VCaP (cell line): ENCODE measurements around the gene ST8SIA1.

Experiments
- H3K27ac ChIP-seq: fragments of 450-650 bp; 2 replicates; pipeline ENCODE4 v1.5.1; 2017
- CTCF ChIP-seq: fragments of 450-650 bp; conservative IDR thresholded peaks from 2 replicates; pipeline ENCODE4 v1.5.1; 2017; ENCODE audit warnings: mild to moderate bottlenecking, moderate library complexity

Gene ST8SIA1, protein sequence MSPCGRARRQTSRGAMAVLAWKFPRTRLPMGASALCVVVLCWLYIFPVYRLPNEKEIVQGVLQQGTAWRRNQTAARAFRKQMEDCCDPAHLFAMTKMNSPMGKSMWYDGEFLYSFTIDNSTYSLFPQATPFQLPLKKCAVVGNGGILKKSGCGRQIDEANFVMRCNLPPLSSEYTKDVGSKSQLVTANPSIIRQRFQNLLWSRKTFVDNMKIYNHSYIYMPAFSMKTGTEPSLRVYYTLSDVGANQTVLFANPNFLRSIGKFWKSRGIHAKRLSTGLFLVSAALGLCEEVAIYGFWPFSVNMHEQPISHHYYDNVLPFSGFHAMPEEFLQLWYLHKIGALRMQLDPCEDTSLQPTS

GRCh38 chr12:22334410-22335100 is at the start of gene ST8SIA1:
Gene ST8SIA1 (minus strand): TSS chr12:22334707. CDS start chr12:22334232, 475 bp downstream.
- no peak for TF ChIP-seq CTCF
- H3K27ac ChIP-seq: peak within 1 kb of the TSS; percentile 21; the same call in 1 of the 2 replicates

GRCh38 chr12:22380031-22380430 is 45.5 kb upstream of the ST8SIA1 start:
- no peak for TF ChIP-seq CTCF
- H3K27ac ChIP-seq: no peak overlapping the region

DNA sequence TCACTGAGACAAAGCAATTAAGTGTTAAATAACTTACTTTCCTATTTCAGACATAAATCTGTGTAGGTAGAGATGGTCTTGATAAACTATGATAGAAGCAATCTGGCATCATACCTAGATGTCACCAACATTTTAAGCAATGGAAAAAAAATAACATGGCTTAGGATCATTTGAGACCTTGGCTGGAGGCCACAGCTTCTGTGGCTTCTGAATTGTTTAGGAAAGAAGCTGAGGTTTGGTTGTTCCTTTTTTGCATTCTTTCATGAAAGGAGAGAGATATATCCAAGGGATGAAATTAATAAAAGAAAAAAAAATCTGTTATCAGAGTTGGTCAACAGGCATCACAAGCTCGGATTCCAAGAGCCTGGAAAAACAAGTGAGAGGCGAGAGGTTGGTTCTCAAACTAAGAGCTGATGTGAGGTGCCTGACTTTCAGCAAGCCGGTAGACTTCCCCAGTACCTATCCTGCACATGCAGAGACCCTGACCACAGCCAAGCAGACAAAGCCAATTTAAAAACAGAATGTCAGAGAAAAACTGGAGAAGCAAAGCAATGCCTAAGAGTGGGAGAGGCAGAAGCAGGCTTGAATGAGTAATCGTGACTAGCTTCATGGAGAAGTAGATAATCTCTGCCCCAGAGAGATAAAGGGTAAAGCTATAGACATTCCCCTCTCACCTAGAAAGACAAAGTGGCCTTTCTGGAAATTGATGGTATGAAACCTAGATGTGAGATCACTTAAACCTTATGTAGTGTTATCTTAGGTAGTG is 43.4 kb upstream of the ST8SIA1 start:
- H3K27ac ChIP-seq: peak overlapping the region; percentile 8; the same call in 1 of the 2 replicates
- no peak for TF ChIP-seq CTCF

DNA sequence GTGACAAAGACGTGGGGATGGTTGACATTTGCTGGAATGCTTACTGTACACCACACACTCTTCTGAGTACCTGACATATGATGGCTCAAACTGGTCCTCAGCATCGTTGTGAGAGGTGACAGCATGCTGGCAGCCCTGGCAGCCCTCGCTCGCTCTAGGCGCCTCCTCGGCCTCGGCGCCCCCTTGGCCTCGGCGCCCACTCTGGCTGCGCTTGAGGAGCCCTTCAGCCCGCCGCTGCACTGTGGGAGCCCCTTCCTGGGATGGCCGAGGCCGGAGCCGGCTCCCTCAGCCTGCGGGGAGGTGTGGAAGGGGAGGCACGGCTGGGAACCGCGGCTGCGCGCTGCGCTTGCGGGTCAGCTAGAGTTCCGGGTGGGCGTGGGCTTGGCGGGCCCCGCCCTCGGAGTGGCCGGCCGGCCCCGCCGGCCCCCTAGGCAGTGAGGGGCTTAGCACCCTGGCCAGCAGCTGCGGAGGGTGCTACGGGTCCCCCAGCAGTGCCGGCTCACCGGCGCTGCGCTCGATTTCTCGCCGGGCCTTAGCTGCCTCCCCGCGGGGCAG is 42.2 kb upstream of the ST8SIA1 start:
- H3K27ac ChIP-seq: peak overlapping the region; percentile 3; the same call in 1 of the 2 replicates

DNA sequence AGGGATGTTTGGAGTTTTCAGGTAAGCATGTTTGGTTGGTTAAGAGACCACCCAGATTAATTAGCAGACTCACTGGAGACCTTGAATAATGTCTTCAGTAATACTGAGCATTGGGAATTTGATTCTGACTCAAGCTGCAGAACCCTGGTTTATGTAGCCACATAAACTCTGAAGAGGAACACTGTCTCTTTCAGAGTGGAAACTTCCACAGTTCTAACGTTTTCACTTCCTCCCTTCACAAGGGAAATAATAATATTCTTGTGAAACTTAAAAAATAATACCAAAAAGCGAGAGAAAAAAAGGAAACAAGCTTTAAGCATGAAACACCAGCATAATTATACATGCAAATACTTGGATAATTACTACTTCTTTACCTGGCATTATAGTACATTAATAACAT is 40.0 kb upstream of the ST8SIA1 start:
- TF ChIP-seq CTCF: no peak
- H3K27ac ChIP-seq: no peak overlapping the region

GRCh38 chr12:22372277-22372837 is 37.9 kb upstream of the ST8SIA1 start:
- no peak overlapping the region for H3K27ac ChIP-seq
- TF ChIP-seq CTCF: no peak

GRCh38 chr12:22366181-22366580 is 31.7 kb upstream of the ST8SIA1 start:
- no peak overlapping the region for H3K27ac ChIP-seq
- TF ChIP-seq CTCF: no peak
